SK-N-SH (cell line): Measurements from ENCODE around the gene HMGXB3.

Source experiments
- EZH2phosphoT487 ChIP-seq: fragments of 200-600 bp; sonication (generic); IDR thresholded peaks from 2 replicates; pipeline ENCODE4 v1.6.1; 2017; ENCODE audit warnings: low read depth, mixed run types, mild to moderate bottlenecking, antibody characterized with exemption, moderate library complexity, borderline replicate concordance
- FOXJ3 ChIP-seq: sonication (generic); formaldehyde crosslinking; IDR thresholded peaks from 2 replicates; pipeline ENCODE4 v1.5.1; 2020; ENCODE audit warnings: mild to moderate bottlenecking, missing genetic modification reagents
- NRF1 ChIP-seq: IDR thresholded peaks from 2 replicates; pipeline ENCODE4 v1.6.1; 2012; ENCODE audit warnings: low read depth, mild to moderate bottlenecking, low read length
- POLR2AphosphoS5 ChIP-seq: IDR thresholded peaks from 2 replicates; pipeline ENCODE4 v1.6.1; 2012; ENCODE audit warnings: low read depth, low read length
- RAD21 ChIP-seq: IDR thresholded peaks from 2 replicates; pipeline ENCODE4 v1.6.1; 2012; ENCODE audit warnings: mild to moderate bottlenecking, low read length
- TAF1 ChIP-seq: IDR thresholded peaks from 2 replicates; pipeline ENCODE4 v1.6.1; 2012; ENCODE audit warnings: low read depth, mild to moderate bottlenecking, low read length, moderate library complexity, borderline replicate concordance
- YY1 ChIP-seq: IDR thresholded peaks from 2 replicates; pipeline ENCODE4 v1.4.0; 2012; ENCODE audit warnings: low read depth, mild to moderate bottlenecking
- TF ChIP-seq, protein P1 (sequence below): fragments of 200-600 bp; sonication (generic); IDR thresholded peaks from 2 replicates; pipeline ENCODE4 v1.6.1; 2017; ENCODE audit warnings: antibody characterized with exemption, mild to moderate bottlenecking, moderate library complexity
- TF ChIP-seq, protein P2 (sequence below): fragments of 150-350 bp; IDR thresholded peaks from 2 replicates; pipeline ENCODE4 v1.6.1; 2017; ENCODE audit warnings: antibody characterized with exemption, low read length, low read depth, borderline replicate concordance
- TF ChIP-seq, protein P3 (sequence below): IDR thresholded peaks from 2 replicates; pipeline ENCODE4 v1.4.0; 2012; ENCODE audit warnings: low read depth
- TF ChIP-seq, protein P4 (sequence below): IDR thresholded peaks from 2 replicates; pipeline ENCODE4 v1.6.1; 2012; ENCODE audit warnings: mild to moderate bottlenecking, low read depth, low read length, moderate library complexity

DNA sequence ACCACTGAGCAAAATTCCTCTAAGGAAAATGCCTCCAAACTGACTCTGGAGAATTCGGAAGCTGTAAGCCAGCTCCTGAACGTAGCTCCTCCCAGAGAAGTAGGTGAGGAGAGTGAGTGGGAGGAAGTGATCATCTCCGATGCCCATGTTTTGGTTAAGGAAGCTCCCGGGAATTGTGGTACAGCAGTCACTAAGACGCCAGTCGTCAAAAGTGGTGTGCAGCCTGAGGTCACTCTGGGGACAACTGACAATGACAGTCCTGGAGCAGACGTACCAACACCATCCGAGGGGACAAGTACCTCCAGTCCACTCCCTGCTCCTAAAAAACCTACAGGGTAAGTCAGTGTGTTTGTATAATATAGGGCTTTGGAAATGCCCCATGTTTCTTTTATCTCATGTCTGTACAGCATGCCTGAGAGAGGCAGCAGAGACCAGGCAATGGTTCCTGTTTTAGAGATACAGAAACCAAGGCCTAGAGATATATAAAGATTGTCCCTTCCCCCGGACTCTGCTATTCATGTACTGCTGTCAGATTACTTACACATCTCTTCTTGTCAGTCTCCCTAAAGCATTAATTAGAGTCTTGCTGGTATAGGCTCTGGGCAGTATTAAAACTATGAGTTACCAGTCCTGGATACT is 23.9 kb downstream of the HMGXB3 start:
- TF ChIP-seq, protein P1, sequence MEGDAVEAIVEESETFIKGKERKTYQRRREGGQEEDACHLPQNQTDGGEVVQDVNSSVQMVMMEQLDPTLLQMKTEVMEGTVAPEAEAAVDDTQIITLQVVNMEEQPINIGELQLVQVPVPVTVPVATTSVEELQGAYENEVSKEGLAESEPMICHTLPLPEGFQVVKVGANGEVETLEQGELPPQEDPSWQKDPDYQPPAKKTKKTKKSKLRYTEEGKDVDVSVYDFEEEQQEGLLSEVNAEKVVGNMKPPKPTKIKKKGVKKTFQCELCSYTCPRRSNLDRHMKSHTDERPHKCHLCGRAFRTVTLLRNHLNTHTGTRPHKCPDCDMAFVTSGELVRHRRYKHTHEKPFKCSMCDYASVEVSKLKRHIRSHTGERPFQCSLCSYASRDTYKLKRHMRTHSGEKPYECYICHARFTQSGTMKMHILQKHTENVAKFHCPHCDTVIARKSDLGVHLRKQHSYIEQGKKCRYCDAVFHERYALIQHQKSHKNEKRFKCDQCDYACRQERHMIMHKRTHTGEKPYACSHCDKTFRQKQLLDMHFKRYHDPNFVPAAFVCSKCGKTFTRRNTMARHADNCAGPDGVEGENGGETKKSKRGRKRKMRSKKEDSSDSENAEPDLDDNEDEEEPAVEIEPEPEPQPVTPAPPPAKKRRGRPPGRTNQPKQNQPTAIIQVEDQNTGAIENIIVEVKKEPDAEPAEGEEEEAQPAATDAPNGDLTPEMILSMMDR, result peak; percentile 39
- TF ChIP-seq, protein P2, sequence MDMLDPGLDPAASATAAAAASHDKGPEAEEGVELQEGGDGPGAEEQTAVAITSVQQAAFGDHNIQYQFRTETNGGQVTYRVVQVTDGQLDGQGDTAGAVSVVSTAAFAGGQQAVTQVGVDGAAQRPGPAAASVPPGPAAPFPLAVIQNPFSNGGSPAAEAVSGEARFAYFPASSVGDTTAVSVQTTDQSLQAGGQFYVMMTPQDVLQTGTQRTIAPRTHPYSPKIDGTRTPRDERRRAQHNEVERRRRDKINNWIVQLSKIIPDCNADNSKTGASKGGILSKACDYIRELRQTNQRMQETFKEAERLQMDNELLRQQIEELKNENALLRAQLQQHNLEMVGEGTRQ, result no peak
- TF ChIP-seq, protein P3, sequence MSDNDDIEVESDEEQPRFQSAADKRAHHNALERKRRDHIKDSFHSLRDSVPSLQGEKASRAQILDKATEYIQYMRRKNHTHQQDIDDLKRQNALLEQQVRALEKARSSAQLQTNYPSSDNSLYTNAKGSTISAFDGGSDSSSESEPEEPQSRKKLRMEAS, result no peak
- TF ChIP-seq, protein P4, sequence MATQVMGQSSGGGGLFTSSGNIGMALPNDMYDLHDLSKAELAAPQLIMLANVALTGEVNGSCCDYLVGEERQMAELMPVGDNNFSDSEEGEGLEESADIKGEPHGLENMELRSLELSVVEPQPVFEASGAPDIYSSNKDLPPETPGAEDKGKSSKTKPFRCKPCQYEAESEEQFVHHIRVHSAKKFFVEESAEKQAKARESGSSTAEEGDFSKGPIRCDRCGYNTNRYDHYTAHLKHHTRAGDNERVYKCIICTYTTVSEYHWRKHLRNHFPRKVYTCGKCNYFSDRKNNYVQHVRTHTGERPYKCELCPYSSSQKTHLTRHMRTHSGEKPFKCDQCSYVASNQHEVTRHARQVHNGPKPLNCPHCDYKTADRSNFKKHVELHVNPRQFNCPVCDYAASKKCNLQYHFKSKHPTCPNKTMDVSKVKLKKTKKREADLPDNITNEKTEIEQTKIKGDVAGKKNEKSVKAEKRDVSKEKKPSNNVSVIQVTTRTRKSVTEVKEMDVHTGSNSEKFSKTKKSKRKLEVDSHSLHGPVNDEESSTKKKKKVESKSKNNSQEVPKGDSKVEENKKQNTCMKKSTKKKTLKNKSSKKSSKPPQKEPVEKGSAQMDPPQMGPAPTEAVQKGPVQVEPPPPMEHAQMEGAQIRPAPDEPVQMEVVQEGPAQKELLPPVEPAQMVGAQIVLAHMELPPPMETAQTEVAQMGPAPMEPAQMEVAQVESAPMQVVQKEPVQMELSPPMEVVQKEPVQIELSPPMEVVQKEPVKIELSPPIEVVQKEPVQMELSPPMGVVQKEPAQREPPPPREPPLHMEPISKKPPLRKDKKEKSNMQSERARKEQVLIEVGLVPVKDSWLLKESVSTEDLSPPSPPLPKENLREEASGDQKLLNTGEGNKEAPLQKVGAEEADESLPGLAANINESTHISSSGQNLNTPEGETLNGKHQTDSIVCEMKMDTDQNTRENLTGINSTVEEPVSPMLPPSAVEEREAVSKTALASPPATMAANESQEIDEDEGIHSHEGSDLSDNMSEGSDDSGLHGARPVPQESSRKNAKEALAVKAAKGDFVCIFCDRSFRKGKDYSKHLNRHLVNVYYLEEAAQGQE, result no peak
- TF ChIP-seq TAF1 (no peak), FOXJ3 (CRISPR knock-in tag) (no peak), POLR2AphosphoS5 (no peak), NRF1 (no peak), RAD21 (peak; percentile 38), EZH2phosphoT487 (no peak), YY1 (no peak)
